GM23248 (cell line): ENCODE results near the gene OR13A1. TPM values are rescaled to one million over a fixed set of nuclear protein-coding genes. Genes with fewer than 3 reads are reported as not detected.
"Not testable (repeated sequence)": the region's sequence is repeated elsewhere in the genome, so short reads cannot be mapped to it uniquely, and the experiment has no call there.

Experiments
- DNase-seq: peaks from one replicate; pipeline ENCODE4 v3.0.0-alpha.2; 2015
- H2AFZ ChIP-seq: fragments of 200-600 bp; sonication (generic); 2 replicates; pipeline ENCODE4 v1.6.1; 2016; ENCODE audit warnings: antibody characterized with exemption
- H3F3A ChIP-seq: fragments of 200-600 bp; sonication (generic); 2 replicates; pipeline ENCODE4 v1.6.1; 2016; ENCODE audit warnings: mild to moderate bottlenecking, antibody characterized with exemption, mixed run types; ENCODE audit not compliant: insufficient read depth
- H3K27ac ChIP-seq: fragments of 200-600 bp; sonication (generic); 2 replicates; pipeline ENCODE4 v1.5.1; 2016; ENCODE audit warnings: mild to moderate bottlenecking
- H3K27me3 ChIP-seq: fragments of 200-600 bp; sonication (generic); replicated peaks from 2 replicates; pipeline ENCODE4 v1.6.1; 2016; ENCODE audit warnings: mild to moderate bottlenecking; ENCODE audit not compliant: insufficient read depth
- H3K36me3 ChIP-seq: fragments of 200-600 bp; sonication (generic); 2 replicates; pipeline ENCODE4 v1.6.1; 2016; ENCODE audit warnings: low read depth, mild to moderate bottlenecking
- H3K4me1 ChIP-seq: fragments of 200-600 bp; sonication (generic); 2 replicates; pipeline ENCODE4 v1.6.1; 2016; ENCODE audit warnings: mild to moderate bottlenecking; ENCODE audit not compliant: insufficient read depth
- H3K4me2 ChIP-seq: fragments of 200-600 bp; sonication (generic); one replicate; pipeline ENCODE4 v1.6.1; 2016; ENCODE audit warnings: mild to moderate bottlenecking; ENCODE audit not compliant: unreplicated experiment
- H3K4me3 ChIP-seq: fragments of 200-600 bp; sonication (generic); 2 replicates; pipeline ENCODE4 v1.5.1; 2016; ENCODE audit warnings: mild to moderate bottlenecking
- H3K79me2 ChIP-seq: fragments of 200-600 bp; sonication (generic); 2 replicates; pipeline ENCODE4 v1.6.1; 2016; ENCODE audit warnings: mild to moderate bottlenecking; ENCODE audit not compliant: insufficient read depth
- H3K9ac ChIP-seq: fragments of 200-600 bp; sonication (generic); 2 replicates; pipeline ENCODE4 v1.6.1; 2016; ENCODE audit warnings: mild to moderate bottlenecking
- H3K9me2 ChIP-seq: fragments of 200-600 bp; sonication (generic); 2 replicates; pipeline ENCODE4 v1.6.1; 2016; ENCODE audit warnings: mixed run types, mild to moderate bottlenecking, moderate library complexity; ENCODE audit not compliant: insufficient read depth
- H3K9me3 ChIP-seq: fragments of 200-600 bp; sonication (generic); one replicate; pipeline ENCODE4 v1.6.1; 2017; ENCODE audit warnings: low read depth
- H4K20me1 ChIP-seq: fragments of 200-600 bp; sonication (generic); 2 replicates; pipeline ENCODE4 v1.6.0; 2016; ENCODE audit not compliant: insufficient read depth
- EZH2 ChIP-seq: fragments of 200-600 bp; sonication (generic); IDR thresholded peaks from 2 replicates; pipeline ENCODE4 v1.6.1; 2018; ENCODE audit warnings: antibody characterized with exemption, mild to moderate bottlenecking; ENCODE audit not compliant: insufficient read depth, poor library complexity, severe bottlenecking
- EZH2phosphoT487 ChIP-seq: fragments of 200-600 bp; sonication (generic); IDR thresholded peaks from 2 replicates; pipeline ENCODE4 v1.6.1; 2018; ENCODE audit warnings: antibody characterized with exemption, moderate library complexity, mild to moderate bottlenecking, low read depth; ENCODE audit not compliant: insufficient read depth
- WGBS, 2 experiments: methylation state at CpG; one replicate each; pipeline ENCODE4 v1.1.6; 2015 to 2017; ENCODE audit warnings: low lambda C conversion rate in 2 of 2, low coverage in 1 of 2; ENCODE audit errors: missing lambda C conversion rate in 2 of 2; 5-methylcytosine and 5-hydroxymethylcytosine counted together
- in situ Hi-C: fragments of 300-500 bp; cut with MboI; formaldehyde crosslinking; loops from 2 replicates; pipeline ENCODE4 v1.15.0; 2020
- polyA plus RNA-seq: library from polyadenylated mRNA; unstranded; fragments of >200 nt; fragmentation: Nextera tagmentation; extraction: Ambion mirVana; gene quantifications from 2 replicates; pipeline ENCODE4 v1.2.1, GENCODE V29; 2016
- total RNA-seq: library from RNA; depleted of rRNA; stranded (reverse); fragments of >200 nt; shearing (Covaris generic); gene quantifications from 2 replicates; pipeline ENCODE4 v1.2.3, GENCODE V29; 2014

OR13A1 gene
- total and polyA plus RNA-seq, 2 experiments from 2014 or later = not detected

- Histone ChIP-seq H3K9me3 (no peaks in the 10 kb centered on the region), H3K27ac (no peak overlapping the region), H3K79me2 (no peaks in the 10 kb centered on the region), H3K4me1 (no peaks in the 10 kb centered on the region), H3K4me3 (no peak overlapping the region), H3K9ac (no peak overlapping the region), H3K9me2 (no peaks in the 10 kb centered on the region), H3K4me2 (no peak overlapping the region), H3K27me3 (peaks cover 8% of the 10 kb centered on the region; the same call in 1 of the 2 replicates), H2AFZ (no peak overlapping the region), H4K20me1 (no peaks in the 10 kb centered on the region), H3K36me3 (no peaks in the 10 kb centered on the region), H3F3A (no peaks in the 10 kb centered on the region)
- TF ChIP-seq EZH2phosphoT487 (no peak), EZH2 (no peak)
- DNase-seq = no peak
- in situ Hi-C loops = no loop called here
- WGBS, 2 experiments = 28 to 42% methylated on average over 1 of the region's 1 CpG
Measured at GRCh38 chr10:45353186-45353585, 37.8 kb upstream of the OR13A1 start.

DNA sequence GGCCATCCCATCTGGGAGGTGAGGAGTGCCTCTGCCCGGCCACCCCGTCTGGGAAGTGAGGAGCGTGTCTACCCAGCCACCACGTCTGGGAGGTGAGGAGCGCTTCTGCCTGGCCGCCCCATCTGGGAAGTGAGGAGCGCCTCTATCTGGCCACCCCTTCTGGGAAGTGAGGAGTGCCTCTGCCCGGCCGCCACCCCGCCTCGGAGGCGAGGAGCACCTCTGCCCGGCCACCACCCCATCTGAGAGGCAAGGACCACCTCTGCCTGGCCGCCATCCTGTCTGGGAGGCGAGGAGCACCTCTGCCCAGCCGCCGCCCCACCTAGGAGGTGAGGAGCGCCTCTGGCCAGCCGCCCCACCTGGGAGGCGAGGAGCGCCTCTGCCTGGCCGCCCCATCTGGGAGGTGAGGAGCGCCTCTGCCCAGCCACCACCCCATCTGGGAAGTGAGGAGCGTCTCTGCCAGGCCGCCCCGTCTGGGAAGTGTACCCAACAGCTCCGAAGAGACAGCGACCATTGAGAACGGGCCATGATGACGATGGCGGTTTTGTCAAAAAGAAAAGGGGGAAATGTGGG is 32.9 kb upstream of the OR13A1 start:
- H3K36me3 ChIP-seq, H3K4me1 ChIP-seq, H4K20me1 ChIP-seq, H3K9me3 ChIP-seq, H3K4me3 ChIP-seq, H3K9ac ChIP-seq, in situ Hi-C loops, H3K79me2 ChIP-seq, H3F3A ChIP-seq, H3K9me2 ChIP-seq, H2AFZ ChIP-seq, H3K27me3 ChIP-seq, H3K27ac ChIP-seq, DNase-seq, H3K4me2 ChIP-seq: not testable (repeated sequence)
- WGBS, 2 experiments = 70 to 82% methylated on average over 17 to 30 of the region's 31 CpGs

DNA sequence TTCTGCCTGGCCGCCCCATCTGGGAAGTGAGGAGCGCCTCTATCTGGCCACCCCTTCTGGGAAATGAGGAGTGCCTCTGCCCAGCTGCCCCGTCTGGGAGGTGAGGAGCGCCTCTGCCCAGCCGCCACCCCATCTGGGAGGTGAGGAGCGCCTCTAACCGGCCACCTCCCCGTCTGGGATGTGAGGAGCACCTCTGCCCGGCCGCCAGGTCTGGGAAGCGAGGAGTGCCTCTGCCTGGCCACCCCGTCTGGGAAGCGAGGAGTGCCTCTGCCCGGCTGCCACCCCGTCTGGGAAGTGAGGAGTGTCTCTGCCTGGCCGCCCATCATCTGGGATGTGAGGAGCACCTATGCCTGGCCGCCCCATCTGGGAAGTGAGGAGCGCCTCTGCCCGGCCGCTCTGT is 32.1 kb upstream of the OR13A1 start:
- H3K36me3 ChIP-seq, H3K4me1 ChIP-seq, H3K9me3 ChIP-seq, H3K9me2 ChIP-seq, H3K79me2 ChIP-seq, H3K27me3 ChIP-seq, H3K4me3 ChIP-seq, H3F3A ChIP-seq, in situ Hi-C loops, H3K4me2 ChIP-seq, H2AFZ ChIP-seq, DNase-seq, H4K20me1 ChIP-seq, H3K9ac ChIP-seq, H3K27ac ChIP-seq: not testable (repeated sequence)
- 67 to 75% methylated on average over 9 to 20 of the region's 20 CpGs for WGBS, 2 experiments

DNA sequence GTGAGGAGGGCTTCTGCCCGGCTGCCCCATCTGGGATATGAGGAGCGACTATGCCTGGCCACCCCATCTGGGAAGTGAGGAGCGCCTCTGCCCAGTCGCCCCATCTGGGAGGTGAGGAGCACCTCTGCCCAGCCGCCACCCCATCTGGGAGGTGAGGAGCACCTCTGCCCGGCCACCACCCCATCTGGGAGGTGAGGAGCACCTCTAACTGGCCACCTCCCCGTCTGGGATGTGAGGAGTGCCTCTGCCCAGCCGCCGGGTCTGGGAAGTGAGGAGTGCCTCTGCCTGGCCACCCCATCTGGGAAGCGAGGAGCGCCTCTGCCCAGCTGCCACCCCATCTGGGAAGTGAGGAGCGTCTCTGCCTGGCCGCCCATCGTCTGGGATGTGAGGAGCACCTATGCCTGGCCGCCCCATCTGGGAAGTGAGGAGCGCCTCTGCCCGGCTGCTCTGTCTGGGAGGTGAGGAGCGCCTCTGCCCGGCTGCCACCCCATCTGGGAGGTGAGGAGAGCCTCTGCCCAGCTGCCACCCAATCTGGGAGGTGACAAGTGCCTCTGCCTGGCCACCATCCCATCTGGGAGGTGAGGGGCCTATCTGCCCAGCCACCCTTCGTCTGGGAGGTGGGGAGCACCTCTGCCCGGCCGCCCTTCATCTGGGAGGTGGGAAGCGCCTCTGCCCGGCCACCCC is 31.4 kb upstream of the OR13A1 start:
- WGBS, 2 experiments = 47 to 58% methylated on average over 8 to 24 of the region's 24 CpGs
- H2AFZ ChIP-seq, H3K9ac ChIP-seq, H3K4me2 ChIP-seq, H3K4me1 ChIP-seq, H3F3A ChIP-seq, H3K36me3 ChIP-seq, H3K9me3 ChIP-seq, H3K4me3 ChIP-seq, H4K20me1 ChIP-seq, in situ Hi-C loops, H3K79me2 ChIP-seq, H3K9me2 ChIP-seq, DNase-seq, H3K27ac ChIP-seq, H3K27me3 ChIP-seq: not testable (repeated sequence)

GRCh38 chr10:45340420-45340819 is 25.0 kb upstream of the OR13A1 start:
- H3K27ac ChIP-seq, H3K9me2 ChIP-seq, H4K20me1 ChIP-seq, DNase-seq, H3K4me2 ChIP-seq, H3K4me1 ChIP-seq, H3K79me2 ChIP-seq, H3K4me3 ChIP-seq, H3K9me3 ChIP-seq, H3K9ac ChIP-seq, H3K36me3 ChIP-seq, H3F3A ChIP-seq, in situ Hi-C loops, H3K27me3 ChIP-seq, H2AFZ ChIP-seq: not testable (repeated sequence)
- WGBS, 2 experiments = 9 to 16% methylated on average over 4 of the region's 4 CpGs
